Measurements from ENCODE around the gene C1R.

C1R gene

GRCh38 chr12:7096006-7096932 is 4.0 kb upstream of the C1R start:
- no peak for DNase-seq

- no peak for DNase-seq
Measured at GRCh38 chr12:7093892-7094291, 1.6 kb upstream of the C1R start.

GRCh38 chr12:7093486-7093885 is 1.2 kb upstream of the C1R start:
- no peak for DNase-seq

GRCh38 chr12:7092986-7093460 is 778 bp upstream of the C1R start:
- no peak for DNase-seq

- no peak for DNase-seq
Measured at GRCh38 chr12:7091660-7092228, 501 bp downstream of the C1R start.

GRCh38 chr12:7091171-7091570 is 1.1 kb downstream of the C1R start:
- no peak for DNase-seq

- DNase-seq, result no peak
Measured at GRCh38 chr12:7090222-7090998, 1.8 kb downstream of the C1R start.

- DNase-seq, result no peak
Measured at GRCh38 chr12:7089196-7089871, 2.9 kb downstream of the C1R start.

- no peak for DNase-seq
Measured at GRCh38 chr12:7083125-7083524, 9.1 kb downstream of the C1R start.

GRCh38 chr12:7081037-7081436 is 11.2 kb downstream of the C1R start:
- no peak for DNase-seq

- DNase-seq, result no peak
Measured at GRCh38 chr12:7079826-7080125, 12.5 kb downstream of the C1R start.

GRCh38 chr12:7078163-7078562 is 14.1 kb downstream of the C1R start:
- DNase-seq, result no peak

- DNase-seq, result no peak
Measured at GRCh38 chr12:7076493-7076892, 15.8 kb downstream of the C1R start.

GRCh38 chr12:7075939-7076338 is 16.3 kb downstream of the C1R start:
- no peak for DNase-seq

GRCh38 chr12:7075518-7075917 is 16.7 kb downstream of the C1R start:
- no peak for DNase-seq

GRCh38 chr12:7073946-7074345 is 18.3 kb downstream of the C1R start:
- DNase-seq, result no peak

GRCh38 chr12:7072554-7072953 is 19.7 kb downstream of the C1R start:
- no peak for DNase-seq

GRCh38 chr12:7072035-7072434 is 20.2 kb downstream of the C1R start:
- no peak for DNase-seq

- DNase-seq, result no peak
Measured at GRCh38 chr12:7069386-7069785, 22.9 kb downstream of the C1R start.

- DNase-seq, result no peak
Measured at GRCh38 chr12:7068994-7069346, 23.3 kb downstream of the C1R start.

GRCh38 chr12:7068240-7068993 is 23.8 kb downstream of the C1R start:
- no peak for DNase-seq

- no peak for DNase-seq
Measured at GRCh38 chr12:7067096-7067495, 25.1 kb downstream of the C1R start.

GRCh38 chr12:7066596-7066995 is 25.6 kb downstream of the C1R start:
- DNase-seq, result no peak
